HCT116 (cell line): ENCODE results near the gene PTPA. TPM values are rescaled to one million over a fixed set of nuclear protein-coding genes. Genes with fewer than 3 reads are reported as not detected.

ENCODE experiments used
- ATAC-seq: fragments of 200-7000 bp; cut with Tn5 transposase; 2 replicates; pipeline ENCODE4 v1.9.1; 2020; ENCODE audit warnings: mild to moderate bottlenecking, moderate library complexity
- BruUV-seq: library from RNA; stranded (reverse); fragments of 400-500 nt; replicated peaks from 2 replicates; lab custom pipeline; 2021; lab: Mats Ljungman, UMichigan
- CTCF ChIA-PET: fragments of 300-600 bp; sonication (Branson Sonifier 250); formaldehyde crosslinking; loops from one replicate; lab custom pipeline; 2021; ENCODE audit warnings: antibody characterized with exemption; lab: Charles Lee
- POLR2A ChIA-PET: fragments of 300-600, 350-600 bp; sonication (Branson Sonifier 250); formaldehyde crosslinking; loops from one replicate; lab custom pipeline; 2021; ENCODE audit warnings: antibody characterized with exemption; lab: Charles Lee
- RAD21 ChIA-PET, 2 experiments: fragments of 300-600 bp; sonication (Branson Sonifier 250); formaldehyde crosslinking; loops; one replicate each; lab custom pipeline; 2023; ENCODE audit warnings: low total read pairs in 2 of 2; ENCODE audit not compliant: uncharacterized antibody in 2 of 2, unreplicated experiment in 2 of 2, low non-redundant PET in 1 of 2; lab: Charles Lee
- DNase-seq: peaks from one replicate; pipeline ENCODE4 v3.0.0-alpha.2; 2010; ENCODE audit warnings: low read depth, low spot score
- H2AFZ ChIP-seq: fragments of 200-600 bp; shearing (Covaris generic), sonication (generic); 2 replicates; pipeline ENCODE4 v1.6.1; 2017; ENCODE audit warnings: low read depth, mixed run types, mixed read lengths, antibody characterized with exemption, low read length; ENCODE audit not compliant: poor library complexity, severe bottlenecking
- H3K27ac ChIP-seq: 2 replicates; pipeline ENCODE4 v1.5.1; 2012; ENCODE audit warnings: low read depth, low read length
- H3K27me3 ChIP-seq: fragments of 200-600 bp; sonication (generic); 2 replicates; pipeline ENCODE4 v1.6.1; 2016; ENCODE audit warnings: mixed run types, low read length, mixed read lengths; ENCODE audit not compliant: insufficient read depth
- H3K36me3 ChIP-seq, 2 experiments: fragments of 200-500 bp in 1 of 2; fragments of 200-600 bp in 1 of 2; sonication (Bioruptor generic) in 1 of 2; sonication (generic) in 1 of 2; 2 replicates each; pipeline versions ENCODE4 v1.5.1 to v1.6.1; 2014 to 2016; ENCODE audit warnings: low read length in 2 of 2, inconsistent platforms in 1 of 2, mixed read lengths in 1 of 2, mixed run types in 1 of 2; ENCODE audit not compliant: insufficient read depth in 2 of 2, control insufficient read depth in 1 of 2
- H3K4me1 ChIP-seq, 2 experiments: fragments of 200-600 bp in 1 of 2; sonication (generic) in 1 of 2; 2 replicates each; pipeline versions ENCODE4 v1.5.1 to v1.6.1; 2012 to 2017; ENCODE audit warnings: low read length in 2 of 2, inconsistent platforms in 1 of 2, mild to moderate bottlenecking in 1 of 2, mixed read lengths in 1 of 2, mixed run types in 1 of 2, moderate library complexity in 1 of 2; ENCODE audit not compliant: insufficient read depth in 2 of 2, control insufficient read depth in 1 of 2
- H3K4me2 ChIP-seq: fragments of 200-600 bp; sonication (generic); 2 replicates; pipeline ENCODE4 v1.6.1; 2017; ENCODE audit warnings: mixed run types, low read length, mixed read lengths
- H3K4me3 ChIP-seq, 2 experiments: fragments of 200-600 bp in 1 of 2; sonication (generic) in 1 of 2; replicated peaks in 1 of 2; 2 replicates each; pipeline ENCODE4 v1.5.1; 2011 to 2016; ENCODE audit warnings: low read length in 2 of 2, control low read depth in 1 of 2, low read depth in 1 of 2, mild to moderate bottlenecking in 1 of 2, mixed read lengths in 1 of 2, mixed run types in 1 of 2
- H3K79me2 ChIP-seq: fragments of 200-600 bp; sonication (generic); 2 replicates; pipeline ENCODE4 v1.6.1; 2017; ENCODE audit warnings: mild to moderate bottlenecking, mixed run types, low read length, moderate library complexity, mixed read lengths; ENCODE audit not compliant: insufficient read depth
- H3K9ac ChIP-seq: fragments of 200-600 bp; sonication (generic); 2 replicates; pipeline ENCODE4 v1.6.1; 2016; ENCODE audit warnings: low read length, mixed read lengths
- H3K9me2 ChIP-seq: fragments of 200-600 bp; sonication (generic), shearing (Covaris generic); 2 replicates; pipeline ENCODE4 v1.6.1; 2017; ENCODE audit warnings: mixed run types, mild to moderate bottlenecking, moderate library complexity; ENCODE audit not compliant: insufficient read depth
- H3K9me3 ChIP-seq, 2 experiments: fragments of 200-500 bp in 1 of 2; fragments of 200-600 bp in 1 of 2; sonication (Bioruptor generic) in 1 of 2; sonication (generic) in 1 of 2; 2 replicates each; pipeline ENCODE4 v1.6.1; 2014 to 2017; ENCODE audit warnings: low read length in 2 of 2, mixed read lengths in 2 of 2, inconsistent platforms in 1 of 2, low read depth in 1 of 2, mild to moderate bottlenecking in 1 of 2, mixed run types in 1 of 2, moderate library complexity in 1 of 2; ENCODE audit not compliant: control insufficient read depth in 1 of 2, insufficient read depth in 1 of 2
- H4K20me1 ChIP-seq: fragments of 200-600 bp; sonication (generic), shearing (Covaris generic); 2 replicates; pipeline ENCODE4 v1.6.1; 2017; ENCODE audit warnings: mixed run types, mild to moderate bottlenecking, moderate library complexity; ENCODE audit not compliant: insufficient read depth
- CBX3 ChIP-seq: IDR thresholded peaks from 2 replicates; pipeline ENCODE4 v1.6.1; 2012; ENCODE audit warnings: low read depth
- CEBPB ChIP-seq: IDR thresholded peaks from 2 replicates; pipeline ENCODE4 v1.6.1; 2012; ENCODE audit warnings: low read depth
- EGR1 ChIP-seq: IDR thresholded peaks from 2 replicates; pipeline ENCODE4 v1.6.1; 2012; ENCODE audit warnings: low read depth
- ELF1 ChIP-seq: IDR thresholded peaks from 2 replicates; pipeline ENCODE4 v1.6.1; 2012; ENCODE audit warnings: low read depth, borderline replicate concordance
- EZH2phosphoT487 ChIP-seq: fragments of 200-600 bp; IDR thresholded peaks from 2 replicates; pipeline ENCODE4 v1.6.1; 2018; ENCODE audit warnings: antibody characterized with exemption, borderline replicate concordance
- JUND ChIP-seq: IDR thresholded peaks from 2 replicates; pipeline ENCODE4 v1.6.1; 2012
- POLR2AphosphoS5 ChIP-seq: IDR thresholded peaks from 2 replicates; pipeline ENCODE4 v1.6.1; 2011; ENCODE audit warnings: mild to moderate bottlenecking, low read depth, low read length, moderate library complexity
- RAD21 ChIP-seq: IDR thresholded peaks from 2 replicates; pipeline ENCODE4 v1.6.1; 2012; ENCODE audit warnings: low read depth, mild to moderate bottlenecking
- SIN3A ChIP-seq: IDR thresholded peaks from 2 replicates; pipeline ENCODE4 v1.6.1; 2012; ENCODE audit warnings: low read depth
- TCF7L2 ChIP-seq: IDR thresholded peaks from 2 replicates; pipeline ENCODE4 v1.7.0; 2011; ENCODE audit warnings: borderline replicate concordance, inconsistent platforms; ENCODE audit not compliant: insufficient read depth, insufficient read length; ENCODE audit errors: extremely low read depth
- YY1 ChIP-seq: IDR thresholded peaks from 2 replicates; pipeline ENCODE4 v1.6.1; 2011; ENCODE audit warnings: low read length, low read depth, moderate library complexity, mild to moderate bottlenecking; ENCODE audit not compliant: insufficient replicate concordance; ENCODE audit errors: extremely low read depth
- ZFX ChIP-seq: fragments of 450-650 bp; IDR thresholded peaks from 2 replicates; pipeline ENCODE4 v1.6.1; 2017
- ZNF274 ChIP-seq: fragments of 200-500 bp; sonication (Bioruptor generic); IDR thresholded peaks from 2 replicates; pipeline ENCODE4 v1.6.1; 2014; ENCODE audit warnings: mild to moderate bottlenecking, low read depth, low read length, inconsistent platforms
- intact Hi-C: fragments of 100-400 bp; cut with micrococcal nuclease; formaldehyde crosslinking; loops from 2 replicates; pipeline ENCODE4 v1.10.0; 2022
- total RNA-seq: library from RNA; stranded (reverse); gene quantifications from one replicate; pipeline ENCODE4 v1.2.1, GENCODE V29; 2021; ENCODE audit not compliant: unreplicated experiment
- TF ChIP-seq, protein P1 (sequence below): IDR thresholded peaks from 2 replicates; pipeline ENCODE4 v1.6.1; 2011; ENCODE audit warnings: mild to moderate bottlenecking, low read length, moderate library complexity; ENCODE audit not compliant: insufficient replicate concordance; ENCODE audit errors: extremely low read depth
- TF ChIP-seq, protein P2 (sequence below): IDR thresholded peaks from 2 replicates; pipeline ENCODE4 v1.6.1; 2012
- TF ChIP-seq, protein P3 (sequence below), 3 experiments: fragments of 200-600 bp in 1 of 3; sonication (generic) in 1 of 3; IDR thresholded peaks in 2 of 3; conservative IDR thresholded peaks in 1 of 3; 2 replicates each; pipeline ENCODE4 v1.5.1; 2012 to 2017; ENCODE audit warnings: low read depth in 2 of 3, low read length in 2 of 3, antibody characterized with exemption in 1 of 3, borderline replicate concordance in 1 of 3, control low read depth in 1 of 3, mild to moderate bottlenecking in 1 of 3, mixed read lengths in 1 of 3, mixed run types in 1 of 3, moderate library complexity in 1 of 3; ENCODE audit not compliant: insufficient read depth in 1 of 3

PTPA gene
- total RNA-seq, 1 experiment from 2014 or later = 177 TPM

DNA sequence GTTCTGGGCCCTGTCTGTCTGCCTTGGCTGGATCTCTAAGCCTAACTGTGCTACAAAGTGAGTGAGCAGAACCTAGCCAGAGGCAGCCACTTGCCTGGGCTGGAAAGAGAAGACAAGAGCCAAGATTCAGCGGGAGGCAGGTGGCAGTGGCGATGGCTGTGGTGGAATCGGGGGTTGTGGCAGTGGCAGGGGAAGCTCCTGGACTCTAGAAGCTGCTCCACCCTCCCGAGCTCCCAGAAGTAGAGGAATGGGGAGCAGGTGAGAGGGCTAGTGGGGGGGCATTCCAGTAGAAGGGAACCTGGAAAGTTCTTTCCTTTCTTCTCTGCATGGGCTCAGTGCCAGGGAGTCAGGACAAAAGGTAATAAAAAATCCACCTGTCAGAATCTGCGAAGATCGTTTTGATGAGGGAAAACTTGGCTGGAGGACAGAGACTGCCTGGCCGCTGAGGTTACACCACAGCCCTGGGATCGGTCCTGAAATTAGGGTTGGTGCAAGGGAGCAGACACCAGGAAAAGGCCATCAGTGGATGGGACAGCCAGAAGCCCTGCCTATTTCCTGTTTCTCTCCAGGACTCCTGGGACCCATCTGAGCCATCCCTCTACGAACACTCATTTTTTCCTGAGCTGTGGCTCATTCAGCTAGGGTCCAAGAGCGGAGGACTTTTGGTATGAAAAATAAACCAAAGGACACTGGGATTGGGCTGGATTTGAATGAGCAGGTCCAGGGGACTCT is 2.2 kb upstream of the PTPA start:
- H3K27ac ChIP-seq = no peak overlapping the region
- peak overlapping the region; percentile 89 for H3K4me2 ChIP-seq
- H3K27me3 ChIP-seq = no peaks in the 10 kb centered on the region
- BruUV-seq = no TSS peak
- TF ChIP-seq ELF1 (no peak), CEBPB (no peak), EGR1 (no peak), EZH2phosphoT487 (no peak), RAD21 (no peak), ZFX (no peak), TCF7L2 (no peak), ZNF274 (no peak), YY1 (no peak), CBX3 (no peak), POLR2AphosphoS5 (no peak), SIN3A (no peak), JUND (no peak)
- TF ChIP-seq, protein P1, sequence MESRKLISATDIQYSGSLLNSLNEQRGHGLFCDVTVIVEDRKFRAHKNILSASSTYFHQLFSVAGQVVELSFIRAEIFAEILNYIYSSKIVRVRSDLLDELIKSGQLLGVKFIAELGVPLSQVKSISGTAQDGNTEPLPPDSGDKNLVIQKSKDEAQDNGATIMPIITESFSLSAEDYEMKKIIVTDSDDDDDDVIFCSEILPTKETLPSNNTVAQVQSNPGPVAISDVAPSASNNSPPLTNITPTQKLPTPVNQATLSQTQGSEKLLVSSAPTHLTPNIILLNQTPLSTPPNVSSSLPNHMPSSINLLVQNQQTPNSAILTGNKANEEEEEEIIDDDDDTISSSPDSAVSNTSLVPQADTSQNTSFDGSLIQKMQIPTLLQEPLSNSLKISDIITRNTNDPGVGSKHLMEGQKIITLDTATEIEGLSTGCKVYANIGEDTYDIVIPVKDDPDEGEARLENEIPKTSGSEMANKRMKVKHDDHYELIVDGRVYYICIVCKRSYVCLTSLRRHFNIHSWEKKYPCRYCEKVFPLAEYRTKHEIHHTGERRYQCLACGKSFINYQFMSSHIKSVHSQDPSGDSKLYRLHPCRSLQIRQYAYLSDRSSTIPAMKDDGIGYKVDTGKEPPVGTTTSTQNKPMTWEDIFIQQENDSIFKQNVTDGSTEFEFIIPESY = no peak
- TF ChIP-seq, protein P2, sequence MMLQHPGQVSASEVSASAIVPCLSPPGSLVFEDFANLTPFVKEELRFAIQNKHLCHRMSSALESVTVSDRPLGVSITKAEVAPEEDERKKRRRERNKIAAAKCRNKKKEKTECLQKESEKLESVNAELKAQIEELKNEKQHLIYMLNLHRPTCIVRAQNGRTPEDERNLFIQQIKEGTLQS = no peak
- TF ChIP-seq, protein P3, sequence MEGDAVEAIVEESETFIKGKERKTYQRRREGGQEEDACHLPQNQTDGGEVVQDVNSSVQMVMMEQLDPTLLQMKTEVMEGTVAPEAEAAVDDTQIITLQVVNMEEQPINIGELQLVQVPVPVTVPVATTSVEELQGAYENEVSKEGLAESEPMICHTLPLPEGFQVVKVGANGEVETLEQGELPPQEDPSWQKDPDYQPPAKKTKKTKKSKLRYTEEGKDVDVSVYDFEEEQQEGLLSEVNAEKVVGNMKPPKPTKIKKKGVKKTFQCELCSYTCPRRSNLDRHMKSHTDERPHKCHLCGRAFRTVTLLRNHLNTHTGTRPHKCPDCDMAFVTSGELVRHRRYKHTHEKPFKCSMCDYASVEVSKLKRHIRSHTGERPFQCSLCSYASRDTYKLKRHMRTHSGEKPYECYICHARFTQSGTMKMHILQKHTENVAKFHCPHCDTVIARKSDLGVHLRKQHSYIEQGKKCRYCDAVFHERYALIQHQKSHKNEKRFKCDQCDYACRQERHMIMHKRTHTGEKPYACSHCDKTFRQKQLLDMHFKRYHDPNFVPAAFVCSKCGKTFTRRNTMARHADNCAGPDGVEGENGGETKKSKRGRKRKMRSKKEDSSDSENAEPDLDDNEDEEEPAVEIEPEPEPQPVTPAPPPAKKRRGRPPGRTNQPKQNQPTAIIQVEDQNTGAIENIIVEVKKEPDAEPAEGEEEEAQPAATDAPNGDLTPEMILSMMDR (IDR thresholded peaks at IDR 0.05 in 2 of 3, conservative IDR thresholded peaks at IDR 0.05 in 1 of 3; ENCODE audit: borderline replicate concordance in 1 of 3, insufficient read depth in 1 of 3, low read depth in 2 of 3, low read length in 2 of 3) = no peak
- H4K20me1 ChIP-seq = no peaks in the 10 kb centered on the region
- H3K9me2 ChIP-seq = no peaks in the 10 kb centered on the region
- POLR2A ChIA-PET = no interaction called here
- no peak overlapping the region for H2AFZ ChIP-seq
- no peak overlapping the region for H3K9ac ChIP-seq
- DNase-seq (no peak), ATAC-seq (no peak)
- H3K9me3 ChIP-seq = no peaks in the 10 kb centered on the region
- RAD21 ChIA-PET = no interaction called here
- H3K36me3 ChIP-seq = no peaks in the 10 kb centered on the region
- peak overlapping the region; percentile 73 to 74 for H3K4me3 ChIP-seq
- H3K79me2 ChIP-seq = peaks cover 26% of the 10 kb centered on the region
- intact Hi-C loops = no loop called here
- CTCF ChIA-PET = interaction anchor here (1.3 kb wide), 1 partner anchor 516 kb away, joined by 4 read pairs; no protein-coding TSS in a partner anchor
- peaks cover 16 to 35% of the 10 kb centered on the region in 2 experiments for H3K4me1 ChIP-seq
